SK-N-SH (cell line): ENCODE results near the gene PTPRD.

Experiments used
- CTCF ChIP-seq: fragments of 200-600 bp; sonication (generic); IDR thresholded peaks from 2 replicates; pipeline ENCODE4 v1.6.1; 2017; ENCODE audit warnings: antibody characterized with exemption, mild to moderate bottlenecking, moderate library complexity
- ELF1 ChIP-seq: IDR thresholded peaks from 2 replicates; pipeline ENCODE4 v1.4.0; 2012
- PBX3 ChIP-seq: IDR thresholded peaks from 2 replicates; pipeline ENCODE4; 2012
- RFX5 ChIP-seq: IDR thresholded peaks from 2 replicates; pipeline ENCODE4 v1.6.1; 2012; ENCODE audit warnings: mild to moderate bottlenecking, improper control_type of control experiment, low read length
- TAF1 ChIP-seq: IDR thresholded peaks from 2 replicates; pipeline ENCODE4 v1.6.1; 2012; ENCODE audit warnings: low read depth, mild to moderate bottlenecking, low read length, moderate library complexity, borderline replicate concordance
- ZBTB33 ChIP-seq: IDR thresholded peaks from 2 replicates; pipeline ENCODE4 v1.4.0; 2012; ENCODE audit warnings: low read depth, borderline replicate concordance

GRCh38 chr9:8694983-8695588, 1917.7 kb downstream of the PTPRD start:
- TF ChIP-seq CTCF (no peak), ZBTB33 (no peak), PBX3 (no peak), RFX5 (no peak), ELF1 (no peak), TAF1 (no peak)
